ENCODE data around the gene PLA2G3.

Gene PLA2G3

GRCh38 chr22:31103899-31104694, 36.2 kb downstream of the PLA2G3 start:
- H3K4me3 ChIP-seq (ENCODE audit: control insufficient read depth, low read depth, low read length) = no peak overlapping the region
- no peak for DNase-seq (ENCODE audit: low read depth)
- no peak for TF ChIP-seq CTCF (conservative IDR thresholded peaks at IDR 0.05; ENCODE audit: control insufficient read depth, insufficient read depth, low read depth, low read length)

DNA sequence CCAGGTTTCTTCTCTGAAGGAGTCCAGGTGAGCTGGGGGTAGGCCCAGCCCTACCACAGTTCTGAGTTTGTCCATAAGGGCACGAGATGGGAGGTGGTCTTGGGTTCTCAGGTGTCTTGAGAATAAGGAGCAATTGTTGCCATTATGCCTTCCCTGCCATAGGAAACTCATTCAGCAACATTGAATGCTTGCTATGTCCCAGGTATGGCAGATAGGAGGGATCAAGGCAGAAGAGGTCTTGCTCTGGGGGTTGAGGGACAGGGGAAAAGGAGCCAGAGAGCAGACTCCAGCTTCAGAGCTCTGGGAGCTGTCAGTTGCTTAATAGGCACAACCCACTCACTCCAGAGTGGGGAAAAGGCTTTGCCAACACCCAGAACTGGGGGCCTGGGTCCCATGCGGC, 37.2 kb downstream of the PLA2G3 start:
- H3K4me3 ChIP-seq (ENCODE audit: control insufficient read depth, low read depth, low read length) = no peak overlapping the region
- DNase-seq (ENCODE audit: low read depth) = no peak
- TF ChIP-seq CTCF (conservative IDR thresholded peaks at IDR 0.05; ENCODE audit: control insufficient read depth, insufficient read depth, low read depth, low read length) = no peak

- no peak for TF ChIP-seq CTCF (conservative IDR thresholded peaks at IDR 0.05; ENCODE audit: control insufficient read depth, insufficient read depth, low read depth, low read length)
- DNase-seq (ENCODE audit: low read depth) = peak; percentile 96
- no peak overlapping the region for H3K4me3 ChIP-seq (ENCODE audit: control insufficient read depth, low read depth, low read length)
These were observed 37.7 kb downstream of the PLA2G3 start for GRCh38 chr22:31102441-31103081.

GRCh38 chr22:31100762-31101525, 39.4 kb downstream of the PLA2G3 start:
- TF ChIP-seq CTCF (conservative IDR thresholded peaks at IDR 0.05; ENCODE audit: control insufficient read depth, insufficient read depth, low read depth, low read length) = no peak
- DNase-seq (ENCODE audit: low read depth) = no peak

GRCh38 chr22:31099841-31100761, 40.2 kb downstream of the PLA2G3 start:
- no peak overlapping the region for H3K4me3 ChIP-seq (ENCODE audit: control insufficient read depth, low read depth, low read length)
- TF ChIP-seq CTCF (conservative IDR thresholded peaks at IDR 0.05; ENCODE audit: control insufficient read depth, insufficient read depth, low read depth, low read length) = no peak
- DNase-seq (ENCODE audit: low read depth) = no peak

More at GRCh38 chr22:31100762-31101525, 39.4 kb downstream of the PLA2G3 start:
- H3K4me3 ChIP-seq (ENCODE audit: control insufficient read depth, low read depth, low read length) = no peak overlapping the region

- H3K4me3 ChIP-seq (ENCODE audit: control insufficient read depth, low read depth, low read length) = no peak overlapping the region
- TF ChIP-seq CTCF (conservative IDR thresholded peaks at IDR 0.05; ENCODE audit: control insufficient read depth, insufficient read depth, low read depth, low read length) = no peak
- no peak for DNase-seq (ENCODE audit: low read depth)
These were observed 40.9 kb downstream of the PLA2G3 start for GRCh38 chr22:31099386-31099785.
